ENCODE measurements around the gene P2RX4. TPM values are rescaled to one million over a fixed set of nuclear protein-coding genes. Genes with fewer than 3 reads are reported as not detected.
"Not testable (repeated sequence)": the region's sequence is repeated elsewhere in the genome, so short reads cannot be mapped to it uniquely, and the experiment has no call there.

Gene P2RX4
- total RNA-seq, 1 donor from 2014 or later, result 20.7 TPM

DNA sequence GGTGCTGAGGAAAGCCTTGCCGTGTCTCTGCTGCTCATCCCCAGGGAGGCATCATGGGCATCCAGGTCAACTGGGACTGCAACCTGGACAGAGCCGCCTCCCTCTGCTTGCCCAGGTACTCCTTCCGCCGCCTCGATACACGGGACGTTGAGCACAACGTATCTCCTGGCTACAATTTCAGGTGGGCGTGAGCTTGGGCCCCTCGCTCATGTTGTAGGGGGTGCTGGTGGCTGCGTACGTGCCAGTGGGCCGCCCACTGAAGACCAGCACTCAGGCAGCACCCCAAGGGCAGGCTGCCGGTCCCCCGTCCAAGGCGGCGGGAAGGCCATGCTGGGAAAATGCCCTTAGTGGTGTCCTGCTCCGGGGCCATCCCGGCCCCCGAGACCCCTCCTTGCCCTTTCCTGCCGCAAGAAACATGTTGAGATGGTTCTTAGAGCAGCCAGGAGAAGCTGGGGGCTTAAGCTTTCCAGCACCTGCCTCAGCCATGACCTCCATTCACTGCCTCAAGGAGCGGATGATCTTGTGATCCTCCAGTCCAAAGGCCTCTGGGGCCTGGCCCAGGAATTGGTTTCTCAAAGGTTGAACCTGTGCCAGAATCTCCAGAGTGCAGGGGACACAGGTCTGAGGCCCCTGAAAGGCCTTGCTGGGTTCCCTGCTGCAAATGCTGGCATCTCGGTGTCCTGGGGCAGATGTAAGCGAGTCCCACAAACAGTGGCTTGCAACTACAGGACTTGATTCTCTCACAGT lies 19.2 kb downstream of the P2RX4 start:
- Mint-ChIP-seq H3K4me3 (ENCODE audit: unreplicated experiment) (no peak overlapping the region), H3K4me1 (ENCODE audit: low read depth) (peaks cover 3% of the 10 kb centered on the region), H3K36me3 (ENCODE audit: low read depth) (no peaks in the 10 kb centered on the region), H3K27ac (ENCODE audit: unreplicated experiment) (no peak overlapping the region), H3K27me3 (ENCODE audit: low read depth) (no peaks in the 10 kb centered on the region), H3K9me3 (ENCODE audit: low read depth) (no peaks in the 10 kb centered on the region)
- DNase-seq (ENCODE audit: low spot score), result no peak
- TF ChIP-seq, protein P1, sequence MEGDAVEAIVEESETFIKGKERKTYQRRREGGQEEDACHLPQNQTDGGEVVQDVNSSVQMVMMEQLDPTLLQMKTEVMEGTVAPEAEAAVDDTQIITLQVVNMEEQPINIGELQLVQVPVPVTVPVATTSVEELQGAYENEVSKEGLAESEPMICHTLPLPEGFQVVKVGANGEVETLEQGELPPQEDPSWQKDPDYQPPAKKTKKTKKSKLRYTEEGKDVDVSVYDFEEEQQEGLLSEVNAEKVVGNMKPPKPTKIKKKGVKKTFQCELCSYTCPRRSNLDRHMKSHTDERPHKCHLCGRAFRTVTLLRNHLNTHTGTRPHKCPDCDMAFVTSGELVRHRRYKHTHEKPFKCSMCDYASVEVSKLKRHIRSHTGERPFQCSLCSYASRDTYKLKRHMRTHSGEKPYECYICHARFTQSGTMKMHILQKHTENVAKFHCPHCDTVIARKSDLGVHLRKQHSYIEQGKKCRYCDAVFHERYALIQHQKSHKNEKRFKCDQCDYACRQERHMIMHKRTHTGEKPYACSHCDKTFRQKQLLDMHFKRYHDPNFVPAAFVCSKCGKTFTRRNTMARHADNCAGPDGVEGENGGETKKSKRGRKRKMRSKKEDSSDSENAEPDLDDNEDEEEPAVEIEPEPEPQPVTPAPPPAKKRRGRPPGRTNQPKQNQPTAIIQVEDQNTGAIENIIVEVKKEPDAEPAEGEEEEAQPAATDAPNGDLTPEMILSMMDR (IDR thresholded peaks at IDR 0.05), result no peak

DNA sequence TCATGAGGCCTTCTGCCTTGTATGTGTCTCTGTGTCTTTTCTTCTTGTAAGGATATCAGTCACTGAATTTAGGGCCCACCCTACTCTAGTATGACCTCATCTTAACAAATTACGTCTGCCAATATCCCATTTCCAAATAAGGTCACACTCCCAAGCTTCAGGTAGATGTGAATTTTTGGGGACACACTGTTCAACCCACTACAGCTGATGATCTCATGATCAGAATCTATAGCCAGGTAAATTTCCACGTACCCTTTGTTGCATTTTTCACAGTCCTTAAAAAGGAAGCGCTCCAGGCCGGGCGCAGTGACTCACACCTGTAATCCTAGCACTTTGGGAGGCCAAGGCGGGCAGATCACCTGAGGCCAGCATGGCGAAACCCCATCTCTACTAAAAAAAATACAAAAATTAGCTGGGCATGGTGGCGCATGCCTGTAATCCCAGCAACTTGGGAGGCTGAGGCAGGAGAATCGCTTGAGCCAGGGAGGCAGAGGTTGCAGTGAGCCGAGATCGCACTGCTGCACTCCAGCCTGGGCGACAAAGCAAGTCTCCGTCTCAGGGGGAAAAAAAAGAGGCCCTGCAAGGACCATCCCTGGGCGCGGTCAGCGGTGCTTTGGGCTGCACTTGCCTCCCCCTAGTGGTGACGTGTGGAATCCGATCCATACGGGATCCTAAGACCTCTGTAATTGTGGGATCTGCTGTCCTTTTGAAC lies 20.1 kb downstream of the P2RX4 start:
- H3K4me3 Mint-ChIP-seq (ENCODE audit: unreplicated experiment); H3K9me3 Mint-ChIP-seq (ENCODE audit: low read depth); DNase-seq (ENCODE audit: low spot score); H3K27me3 Mint-ChIP-seq (ENCODE audit: low read depth); H3K36me3 Mint-ChIP-seq (ENCODE audit: low read depth); H3K4me1 Mint-ChIP-seq (ENCODE audit: low read depth); H3K27ac Mint-ChIP-seq (ENCODE audit: unreplicated experiment): not testable (repeated sequence)
- TF ChIP-seq, protein P1 (IDR thresholded peaks at IDR 0.05), result peak; percentile 93

DNA sequence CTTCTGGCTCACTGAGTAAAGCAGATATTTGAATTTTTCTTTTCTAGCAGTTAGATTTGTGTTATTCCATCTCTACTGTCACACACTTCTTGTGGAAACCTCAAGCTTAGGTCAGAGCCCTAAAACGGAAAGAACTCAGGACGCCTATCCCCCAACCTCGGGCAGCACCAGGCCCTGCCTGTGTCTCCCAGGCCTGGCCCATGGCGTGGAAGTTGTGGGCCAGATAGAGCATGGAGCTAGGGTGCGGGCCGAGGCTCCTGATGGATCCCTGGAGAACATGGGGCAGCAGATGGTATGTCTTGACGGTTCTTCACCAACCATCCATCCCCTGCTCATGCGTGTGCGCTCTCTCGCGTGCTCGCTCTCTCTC lies 20.6 kb downstream of the P2RX4 start:
- Mint-ChIP-seq H3K27me3 (ENCODE audit: low read depth) (no peaks in the 10 kb centered on the region), H3K9me3 (ENCODE audit: low read depth) (no peaks in the 10 kb centered on the region), H3K4me1 (ENCODE audit: low read depth) (peaks cover 3% of the 10 kb centered on the region), H3K27ac (ENCODE audit: unreplicated experiment) (no peak overlapping the region), H3K4me3 (ENCODE audit: unreplicated experiment) (no peak overlapping the region), H3K36me3 (ENCODE audit: low read depth) (no peaks in the 10 kb centered on the region)
- TF ChIP-seq, protein P1 (IDR thresholded peaks at IDR 0.05), result peak; percentile 63
- DNase-seq (ENCODE audit: low spot score), result no peak

DNA sequence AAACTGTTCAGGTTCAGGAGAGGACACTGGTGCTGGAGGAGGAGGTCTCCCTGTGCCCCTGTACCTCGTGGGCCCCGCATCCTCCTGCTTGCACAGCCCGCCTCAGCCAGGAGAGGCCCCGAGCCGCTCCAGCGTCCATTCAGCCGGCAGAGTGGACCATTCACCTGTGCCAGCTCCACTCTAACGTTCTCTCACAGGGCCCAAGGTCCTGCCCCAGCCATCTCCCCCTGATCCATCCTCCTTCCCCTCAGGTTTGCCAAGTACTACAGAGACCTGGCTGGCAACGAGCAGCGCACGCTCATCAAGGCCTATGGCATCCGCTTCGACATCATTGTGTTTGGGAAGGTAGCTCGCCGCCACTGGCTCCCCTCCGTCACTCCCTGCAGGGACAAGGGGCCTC lies 22.2 kb downstream of the P2RX4 start:
- Mint-ChIP-seq H3K4me3 (ENCODE audit: unreplicated experiment) (no peak overlapping the region), H3K27ac (ENCODE audit: unreplicated experiment) (no peak overlapping the region), H3K4me1 (ENCODE audit: low read depth) (peaks cover 3% of the 10 kb centered on the region), H3K36me3 (ENCODE audit: low read depth) (peaks cover 3% of the 10 kb centered on the region), H3K27me3 (ENCODE audit: low read depth) (no peaks in the 10 kb centered on the region), H3K9me3 (ENCODE audit: low read depth) (no peaks in the 10 kb centered on the region)
- DNase-seq (ENCODE audit: low spot score), result no peak
- TF ChIP-seq, protein P1 (IDR thresholded peaks at IDR 0.05), result no peak

DNA sequence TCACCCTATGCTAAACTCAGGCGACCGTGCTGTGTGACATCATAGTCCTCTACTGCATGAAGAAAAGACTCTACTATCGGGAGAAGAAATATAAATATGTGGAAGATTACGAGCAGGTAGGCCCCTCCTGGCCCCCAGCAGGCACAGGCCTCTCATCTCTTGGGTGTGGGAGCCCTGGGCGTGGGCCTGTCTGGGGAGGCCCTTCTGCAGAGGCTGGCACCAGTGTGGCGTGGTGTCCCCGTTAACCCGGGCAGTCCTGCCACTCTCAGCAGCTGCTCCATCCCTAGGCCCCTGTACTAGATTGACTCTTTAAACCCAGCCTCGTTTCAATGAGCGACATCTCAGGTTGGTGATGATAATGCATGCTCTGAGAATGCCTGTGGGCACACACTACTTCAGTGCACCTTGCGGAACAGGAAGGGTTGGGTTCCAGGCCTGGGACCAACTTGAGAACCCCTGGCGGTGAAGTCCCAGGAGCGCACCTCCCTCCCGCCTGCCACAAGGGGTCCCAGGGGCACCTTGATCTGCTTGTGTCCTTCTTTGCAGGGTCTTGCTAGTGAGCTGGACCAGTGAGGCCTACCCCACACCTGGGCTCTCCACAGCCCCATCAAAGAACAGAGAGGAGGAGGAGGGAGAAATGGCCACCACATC lies 23.2 kb downstream of the P2RX4 start:
- peaks cover 9% of the 10 kb centered on the region for H3K4me1 Mint-ChIP-seq (ENCODE audit: low read depth)
- TF ChIP-seq, protein P1 (IDR thresholded peaks at IDR 0.05), result no peak
- H3K27me3 Mint-ChIP-seq (ENCODE audit: low read depth), result no peaks in the 10 kb centered on the region
- H3K36me3 Mint-ChIP-seq (ENCODE audit: low read depth), result peaks cover 7% of the 10 kb centered on the region
- DNase-seq (ENCODE audit: low spot score), result no peak
- H3K9me3 Mint-ChIP-seq (ENCODE audit: low read depth), result no peaks in the 10 kb centered on the region
- no peak overlapping the region for H3K27ac Mint-ChIP-seq (ENCODE audit: unreplicated experiment)
- no peak overlapping the region for H3K4me3 Mint-ChIP-seq (ENCODE audit: unreplicated experiment)
